K562 (cell line): ENCODE results near the gene ELOB. TPM values are rescaled to one million over a fixed set of nuclear protein-coding genes. Genes with fewer than 3 reads are reported as not detected.

ENCODE experiments used
- ATAC-seq: fragments of 200-7000 bp; cut with Tn5 transposase; 3 replicates; pipeline ENCODE4 v1.9.1; 2020; ENCODE audit warnings: moderate library complexity
- BruUV-seq: library from RNA; stranded (reverse); fragments of 400-500 nt; replicated peaks from 2 replicates; lab custom pipeline; 2021; lab: Mats Ljungman, UMichigan
- CTCF ChIA-PET: fragments of 300-600 bp; formaldehyde crosslinking; extraction: SDS; loops from one replicate; lab custom pipeline; 2021; ENCODE audit warnings: low intra/inter-chr PET ratio; lab: Yijun Ruan, JAX
- POLR2A ChIA-PET: fragments of 300-600, 350-650 bp; sonication (Branson Sonifier 250); formaldehyde crosslinking; extraction: SDS; loops from one replicate; lab custom pipeline; 2021; ENCODE audit warnings: antibody characterized with exemption, inconsistent platforms; lab: Yijun Ruan, JAX
- DNase-seq, 4 experiments: peaks; one replicate each; pipeline versions ENCODE4 v3.0.0 to v3.0.0-alpha.2; 2011 to 2018; ENCODE audit warnings: low spot score in 3 of 4, mixed read lengths in 3 of 4; ENCODE audit errors: extremely low read depth in 1 of 4
- FAIRE-seq: peaks from 2 replicates; lab custom pipeline; 2011; peaks lifted over from hg19 to GRCh38; lab: Jason Lieb, UNC
- H2AFZ ChIP-seq: 2 replicates; pipeline ENCODE4 v1.6.0; 2011; ENCODE audit warnings: low read depth, low read length, control low read depth, inconsistent platforms
- H3K27ac ChIP-seq: fragments of 200-600 bp; 3 replicates; pipeline ENCODE4 v1.8.0; 2011; ENCODE audit warnings: low read depth, mild to moderate bottlenecking, control low read depth, inconsistent platforms, low read length, moderate library complexity, mixed read lengths; ENCODE audit errors: extremely low read depth
- H3K27me3 ChIP-seq, 2 experiments: fragments of 300-600 bp in 1 of 2; 2 replicates in 1 of 2; 3 replicates in 1 of 2; pipeline versions ENCODE4 v1.6.0 to v1.8.0; 2011; ENCODE audit warnings: inconsistent platforms in 2 of 2, low read length in 2 of 2, mild to moderate bottlenecking in 1 of 2, mixed read lengths in 1 of 2, moderate library complexity in 1 of 2; ENCODE audit not compliant: control insufficient read depth in 2 of 2, insufficient read depth in 2 of 2
- H3K36me3 ChIP-seq: fragments of 300-600 bp; 3 replicates; pipeline ENCODE4 v1.8.0; 2011; ENCODE audit warnings: mild to moderate bottlenecking, low read length, inconsistent platforms; ENCODE audit not compliant: control insufficient read depth, insufficient read depth
- H3K4me1 ChIP-seq, 2 experiments: fragments of 200-600 bp in 1 of 2; replicated peaks in 1 of 2; 2 replicates in 1 of 2; 3 replicates in 1 of 2; pipeline versions ENCODE4 v1.5.1 to v1.8.0; 2011; ENCODE audit warnings: inconsistent platforms in 2 of 2, low read length in 2 of 2, mild to moderate bottlenecking in 1 of 2, mixed read lengths in 1 of 2, moderate library complexity in 1 of 2; ENCODE audit not compliant: control insufficient read depth in 2 of 2, insufficient read depth in 2 of 2
- H3K4me2 ChIP-seq: 2 replicates; pipeline ENCODE4 v1.6.1; 2011; ENCODE audit warnings: low read length, control low read depth, inconsistent platforms, mixed read lengths; ENCODE audit not compliant: insufficient read depth
- H3K4me3 ChIP-seq: fragments of 200-600 bp; sonication (generic), shearing (Covaris generic); 2 replicates; pipeline ENCODE4 v1.5.1; 2016; ENCODE audit warnings: control low read depth, inconsistent platforms
- H3K79me2 ChIP-seq: fragments of 200-600 bp; 3 replicates; pipeline ENCODE4 v1.8.0; 2011; ENCODE audit warnings: low read length, inconsistent platforms; ENCODE audit not compliant: control insufficient read depth, insufficient read depth
- H3K9ac ChIP-seq, 2 experiments: 2 replicates each; pipeline versions ENCODE4 v1.6.0 to v1.6.1; 2011; ENCODE audit warnings: low read depth in 2 of 2, low read length in 2 of 2, control low read depth in 1 of 2, inconsistent platforms in 1 of 2, mild to moderate bottlenecking in 1 of 2, mixed read lengths in 1 of 2; ENCODE audit not compliant: insufficient read depth in 1 of 2
- H3K9me1 ChIP-seq: one replicate; pipeline ENCODE4 v1.6.0; 2011; ENCODE audit warnings: inconsistent platforms, mild to moderate bottlenecking, low read length, moderate library complexity; ENCODE audit not compliant: control insufficient read depth, insufficient read depth
- H3K9me3 ChIP-seq: replicated peaks from 2 replicates; pipeline ENCODE4 v1.5.1; 2011; ENCODE audit warnings: low read depth, low read length, inconsistent platforms; ENCODE audit not compliant: control insufficient read depth, insufficient read depth
- H4K20me1 ChIP-seq: replicated peaks from 2 replicates; pipeline ENCODE4 v1.6.1; 2011; ENCODE audit warnings: low read length, inconsistent platforms, mixed read lengths; ENCODE audit not compliant: control insufficient read depth, insufficient read depth
- CBX1 ChIP-seq: sonication (generic); IDR thresholded peaks from 2 replicates; pipeline ENCODE4 v1.6.1; 2016; ENCODE audit warnings: antibody characterized with exemption, low read depth, mild to moderate bottlenecking
- CEBPZ ChIP-seq: fragments of 150-350 bp; IDR thresholded peaks from 2 replicates; pipeline ENCODE4 v1.6.1; 2014; ENCODE audit warnings: low read depth, mild to moderate bottlenecking, low read length, borderline replicate concordance
- GTF2B ChIP-seq: IDR thresholded peaks from 2 replicates; pipeline ENCODE4 v1.6.1; 2011; ENCODE audit not compliant: insufficient read length; ENCODE audit errors: extremely low read depth
- NR2F6 ChIP-seq: fragments of 450-650 bp; formaldehyde crosslinking; IDR thresholded peaks from 2 replicates; pipeline ENCODE4 v1.4.0; 2020; ENCODE audit warnings: mild to moderate bottlenecking
- REST ChIP-seq, 2 experiments: fragments of 450-650 bp; formaldehyde crosslinking in 1 of 2; IDR thresholded peaks; 2 replicates each; pipeline versions ENCODE4 v1.4.0 to v1.6.1; 2014 to 2020; ENCODE audit warnings: mild to moderate bottlenecking in 2 of 2, borderline replicate concordance in 1 of 2, low read depth in 1 of 2
- STAT6 ChIP-seq: sonication (generic); formaldehyde crosslinking; IDR thresholded peaks from 2 replicates; pipeline ENCODE4 v1.8.1; 2023; ENCODE audit warnings: mild to moderate bottlenecking, missing genetic modification reagents
- WGBS: fragments of 100-300 bp; shearing (Covaris generic); methylation state at CpG from one replicate; pipeline ENCODE4 v1.1.6; 2016; ENCODE audit warnings: low coverage, mixed read lengths; ENCODE audit not compliant: insufficient coverage; ENCODE audit errors: missing lambda C conversion rate; 5-methylcytosine and 5-hydroxymethylcytosine counted together
- in situ Hi-C: fragments of 300-500 bp; cut with MboI; formaldehyde crosslinking; loops from 4 replicates; pipeline ENCODE4 v1.15.0; 2018; ENCODE audit warnings: inconsistent platforms, mixed read lengths
- intact Hi-C: fragments of 100-400 bp; cut with micrococcal nuclease; formaldehyde crosslinking; loops from 2 replicates; pipeline ENCODE4 v1.14.2; 2022
- polyA plus RNA-seq, 8 experiments: library from polyadenylated mRNA; depleted of rRNA in 4 of 8; stranded (reverse) in 5 of 8; unstranded in 3 of 8; fragments of >200 nt; fragmentation: Nextera tagmentation in 2 of 8; fragmentation: Illumina TruSeq in 1 of 8; extraction: Ambion mirVana in 2 of 8; extraction: Trizol in 1 of 8; gene quantifications; 2 replicates each; pipeline versions ENCODE4 v1.2.1 to v1.2.3, GENCODE V29; 2011 to 2014; ENCODE audit warnings: inconsistent platforms in 1 of 8, missing spikeins in 1 of 8
- total RNA-seq, 7 experiments: library from RNA; depleted of rRNA in 6 of 7; stranded (reverse); fragments of >200 nt in 6 of 7; fragmentation: Illumina TruSeq in 2 of 7; extraction: Trizol in 2 of 7; gene quantifications; 2 replicates each; pipeline versions ENCODE4 v1.2.1 to v1.2.3, GENCODE V29; 2011 to 2021; ENCODE audit warnings: low replicate concordance in 1 of 7

Gene ELOB
- total and polyA plus RNA-seq, 9 of the 15 experiments (the other 6 are each of a cell fraction or from before 2014, with no cell fraction given) = 63.2 to 791 (median 237) TPM

- DNase-seq (no peak), FAIRE-seq (no peak), ATAC-seq (no peak)
- H3K27me3 ChIP-seq = peaks cover 4 to 35% of the 10 kb centered on the region in 2 experiments; a peak in 3 of 5 replicates
- H3K4me3 ChIP-seq = no peak overlapping the region
- H3K9me1 ChIP-seq = no peaks in the 10 kb centered on the region
- no peak overlapping the region for H3K9ac ChIP-seq
- no peak overlapping the region for H3K4me2 ChIP-seq
- H3K4me1 ChIP-seq = peaks cover 9 to 21% of the 10 kb centered on the region in 2 experiments; a peak in 4 of 5 replicates
- in situ Hi-C loops (no loop called here), intact Hi-C loops (no loop called here)
- ChIA-PET CTCF (no interaction called here), POLR2A (interaction anchor here (0.5 to 1.9 kb wide), 5 partner anchors 10 to 173 kb away, joined by 3 to 7 read pairs (median 4); no protein-coding TSS in a partner anchor)
- no TSS peak for BruUV-seq
- no peaks in the 10 kb centered on the region for H3K9me3 ChIP-seq
- 31% methylated on average over 6 of the region's 6 CpGs for WGBS
- no peaks in the 10 kb centered on the region for H3K79me2 ChIP-seq
- no peak overlapping the region for H3K27ac ChIP-seq
- H2AFZ ChIP-seq = no peak overlapping the region
- no peaks in the 10 kb centered on the region for H4K20me1 ChIP-seq
- H3K36me3 ChIP-seq = no peaks in the 10 kb centered on the region
- TF ChIP-seq CBX1 (no peak), GTF2B (no peak), REST (IDR thresholded peaks at IDR 0.05; ENCODE audit: borderline replicate concordance) (no peak), REST (CRISPR knock-in tag; IDR thresholded peaks at IDR 0.05; ENCODE audit: low read depth) (no peak), CEBPZ (no peak), STAT6 (CRISPR knock-in tag) (no peak), NR2F6 (no peak)
Measured at GRCh38 chr16:2810651-2811050, 33.6 kb upstream of the ELOB start.
